Activated T-cell treated with anti-CD3 and anti-CD28 coated beads for 1 hour (primary cell): ENCODE results near the gene METTL5.
"Not testable (repeated sequence)": the region's sequence is repeated elsewhere in the genome, so short reads cannot be mapped to it uniquely, and the experiment has no call there.

Experiments used
- DNase-seq: peaks from one replicate; pipeline ENCODE4 v3.0.0-alpha.2; 2020; ENCODE audit warnings: low read depth

Gene METTL5

DNA sequence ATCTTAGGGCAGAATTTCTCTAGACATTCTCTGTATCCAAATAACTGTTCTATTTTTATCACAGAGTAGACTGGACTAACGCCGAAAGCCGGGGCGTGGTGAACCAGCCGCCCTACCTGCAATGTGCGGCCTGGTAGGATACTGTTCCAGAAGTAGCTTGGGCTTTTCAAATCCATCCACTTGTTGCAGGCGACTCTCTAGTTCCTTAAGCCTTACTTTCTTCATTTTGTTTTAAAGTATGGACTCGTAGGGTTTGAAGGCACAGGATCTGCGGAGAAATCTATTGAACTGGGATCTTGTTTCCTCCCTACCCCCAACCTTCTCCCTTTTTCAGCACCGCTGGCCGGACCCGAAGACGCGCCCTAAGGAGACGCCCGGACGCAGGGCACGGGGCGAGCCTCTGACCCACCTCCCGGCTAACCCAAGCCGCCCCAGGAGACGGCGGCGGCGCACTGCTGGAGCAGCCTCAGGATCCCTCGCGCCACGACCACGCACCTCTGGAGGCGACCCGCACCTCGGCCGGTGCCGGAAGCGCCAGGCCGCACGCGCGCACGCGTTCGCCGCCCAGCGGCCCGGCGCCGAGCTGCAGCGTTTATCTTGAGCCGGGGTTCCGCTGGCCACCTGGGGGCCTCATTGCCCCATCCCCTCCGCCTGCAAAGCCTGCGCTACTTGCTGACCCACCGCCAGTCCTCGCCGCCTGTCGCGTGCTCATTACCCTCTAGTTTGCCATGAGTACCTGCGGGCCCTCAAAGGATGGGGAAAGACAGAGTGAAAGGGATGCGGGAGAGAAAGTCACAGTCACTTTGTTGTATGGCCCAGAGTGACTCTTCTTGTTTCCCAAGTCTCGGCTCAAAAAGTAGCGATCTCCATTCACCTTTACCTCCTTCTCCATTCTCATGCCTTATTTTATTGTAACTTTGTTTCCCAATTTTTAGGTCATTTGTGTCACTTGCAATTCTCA, at the start of gene METTL5:
Gene METTL5, minus strand, starts transcription at position 533 of the 961 bp plus-strand sequence. Its CDS starts 308 bp downstream, at position 225.
- DNase-seq, result peak; percentile 69

DNA sequence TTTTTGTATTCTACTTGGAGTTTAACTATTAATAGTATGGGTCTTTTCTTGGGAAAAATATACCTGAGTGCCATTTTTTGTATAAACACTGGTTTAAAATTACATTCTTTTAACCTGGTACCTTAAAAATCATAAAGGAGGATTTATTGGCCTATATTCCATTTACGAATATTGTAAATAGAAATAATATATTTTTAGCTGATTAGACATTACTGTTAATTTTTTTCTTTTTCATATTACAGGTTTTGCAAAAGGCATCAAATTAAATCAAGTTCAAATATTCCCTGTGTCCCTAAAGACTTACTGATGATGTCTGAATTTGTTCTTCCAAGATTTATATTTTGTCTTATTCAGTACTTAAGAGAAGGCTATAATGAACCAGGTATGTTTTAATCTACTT, 47.3 kb upstream of the METTL5 start:
- no peak for DNase-seq

DNA sequence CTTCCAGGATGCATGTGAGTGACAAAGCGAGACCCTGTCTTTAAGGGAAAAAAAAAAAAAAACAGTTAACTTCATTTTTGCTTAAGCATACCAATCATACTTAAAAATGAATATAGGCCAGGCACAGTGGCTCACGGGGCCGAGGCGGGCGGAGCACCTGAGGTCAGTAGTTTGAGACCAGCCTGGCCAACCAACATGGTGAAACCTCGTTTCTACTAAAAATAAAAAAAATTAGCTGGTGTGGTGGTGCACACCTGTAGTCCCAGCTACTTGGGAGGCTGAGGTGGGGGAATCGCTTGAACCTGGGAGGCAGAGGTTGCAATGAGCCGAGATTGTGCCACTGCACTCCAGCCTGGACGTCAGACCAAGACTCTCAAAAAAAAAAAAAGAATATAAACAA, 46.7 kb upstream of the METTL5 start:
- DNase-seq, result not testable (repeated sequence)

DNA sequence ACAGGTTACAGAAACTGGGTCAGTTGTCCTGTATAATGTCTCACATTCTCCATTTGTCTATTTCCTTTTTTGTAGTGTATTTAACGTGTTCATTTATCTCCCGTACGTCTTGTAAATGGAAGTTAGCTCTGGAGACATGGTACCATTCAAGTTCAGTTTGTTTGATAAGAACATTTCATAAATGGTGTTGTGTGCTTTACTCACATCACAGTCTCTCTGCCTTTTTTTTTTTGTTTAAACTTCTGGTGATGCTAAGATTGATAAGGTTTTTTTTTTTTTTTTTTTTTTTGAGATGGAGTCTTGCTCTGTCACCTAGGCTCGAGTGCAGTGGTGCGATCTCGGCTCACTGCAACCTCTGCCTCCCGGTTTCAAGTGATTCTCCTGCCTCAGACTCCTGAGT, 44.2 kb upstream of the METTL5 start:
- DNase-seq, result no peak

DNA sequence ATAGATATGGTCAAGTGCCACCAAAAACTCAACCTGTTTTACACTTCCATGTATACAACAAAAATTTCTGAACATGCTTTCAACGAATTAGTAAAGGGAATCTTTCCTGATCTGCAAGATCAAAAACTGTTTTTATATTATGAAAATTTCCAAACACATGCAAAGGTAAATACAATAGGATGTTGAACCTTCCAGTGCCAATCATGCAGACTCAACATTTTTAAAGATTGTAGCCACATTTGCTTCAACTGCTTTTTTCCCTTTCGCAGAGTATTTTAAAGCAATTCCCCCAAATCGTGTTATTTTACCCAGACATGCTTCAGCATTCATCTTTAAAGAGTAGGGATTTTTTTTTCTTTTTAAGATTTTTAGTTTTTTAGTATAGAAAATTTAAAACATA, 42.9 kb upstream of the METTL5 start:
- DNase-seq, result no peak

DNA sequence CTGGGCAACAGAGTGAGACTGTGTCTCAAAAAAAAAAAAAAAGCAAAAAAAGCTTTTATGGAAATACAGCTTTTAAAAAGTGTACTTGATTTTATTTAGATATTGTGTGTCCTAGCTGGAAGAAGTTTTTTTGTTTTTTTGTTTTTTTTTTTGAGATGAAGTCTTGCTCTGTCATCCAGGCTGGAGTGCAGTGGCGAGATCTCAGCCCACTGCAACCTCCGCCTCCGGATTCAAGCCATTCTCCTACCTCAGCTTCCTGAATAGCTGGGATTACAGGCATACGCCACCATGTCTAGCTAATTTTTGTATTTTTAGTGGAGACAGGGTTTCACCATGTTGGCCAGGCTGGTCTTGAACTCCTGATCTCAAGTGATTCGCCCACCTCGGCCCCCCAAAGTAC, 41.5 kb upstream of the METTL5 start:
- not testable (repeated sequence) for DNase-seq

DNA sequence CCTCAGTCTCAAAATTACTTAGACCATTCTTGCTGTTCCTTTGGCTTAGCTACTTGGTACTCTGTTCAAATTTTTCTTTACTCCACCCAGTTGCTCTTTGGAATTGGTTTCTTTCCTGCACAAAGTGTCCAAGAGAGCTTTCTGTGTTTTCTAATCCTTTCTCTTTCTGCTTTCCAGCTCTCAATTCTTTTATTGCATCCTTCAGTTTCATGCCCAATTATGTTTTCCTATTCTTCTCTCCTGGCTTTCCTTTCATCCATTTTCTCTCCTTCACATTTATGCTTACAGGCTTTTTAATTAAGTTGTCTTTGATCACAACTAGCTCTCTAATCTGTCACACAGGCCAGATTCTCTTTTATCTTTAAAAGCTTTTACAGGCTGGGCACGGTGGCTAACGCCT, 40.8 kb upstream of the METTL5 start:
- DNase-seq, result no peak

DNA sequence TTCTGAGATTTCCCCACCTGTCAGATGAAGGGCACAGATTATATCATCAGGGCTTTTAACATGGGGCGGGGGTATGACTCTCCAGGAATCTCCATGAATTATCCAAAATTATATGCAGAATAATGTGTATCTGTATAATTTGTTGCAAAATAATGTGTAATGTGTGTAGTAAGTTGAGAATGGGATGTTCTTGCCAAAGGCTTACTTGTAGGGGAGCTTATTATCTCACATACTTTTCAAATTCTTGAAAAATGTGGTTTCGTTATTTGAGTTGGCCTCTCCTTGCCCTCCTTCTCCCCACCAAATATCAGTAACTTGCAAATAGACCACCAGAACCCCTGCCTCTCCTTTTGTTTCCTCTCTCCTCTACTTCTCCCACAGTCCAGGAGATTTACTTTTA, 38.1 kb upstream of the METTL5 start:
- DNase-seq, result no peak

DNA sequence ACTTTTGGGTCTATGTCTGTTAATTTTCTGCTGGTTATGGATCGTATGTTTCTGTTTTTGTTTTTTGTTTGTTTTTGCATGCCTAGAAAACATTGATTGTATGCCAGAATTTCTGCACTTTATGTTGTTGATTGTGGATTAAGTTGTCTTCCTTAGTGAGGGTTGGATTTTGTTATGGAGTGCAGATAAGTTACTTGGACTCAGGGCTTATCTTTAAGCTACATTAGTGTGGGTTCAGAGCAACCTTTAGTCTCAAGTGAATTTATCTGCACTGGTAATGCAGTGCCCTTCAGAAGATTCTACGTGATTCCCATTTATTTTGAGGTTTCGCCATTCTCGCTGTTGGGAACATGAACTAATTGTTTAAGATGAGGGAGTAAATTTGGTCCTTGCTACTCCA, 35.4 kb upstream of the METTL5 start:
- DNase-seq, result no peak

DNA sequence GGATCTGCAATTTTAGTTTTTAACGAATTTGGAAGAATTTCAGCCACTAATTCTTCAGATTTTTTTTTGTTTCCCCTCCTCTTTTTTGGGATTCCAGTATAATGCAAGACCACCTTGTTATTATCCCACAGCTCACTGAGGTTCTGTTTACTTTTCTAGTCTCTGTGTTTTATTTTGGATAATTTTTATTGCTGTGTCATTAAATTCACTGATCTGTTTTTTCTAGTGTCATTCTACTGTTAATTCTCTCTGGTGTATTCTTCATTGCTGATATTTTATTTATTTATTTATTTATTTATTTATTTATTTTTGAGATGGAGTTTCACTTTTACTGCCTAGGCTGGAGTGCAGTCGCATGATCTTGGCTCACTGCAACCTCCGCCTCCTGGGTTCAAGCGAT, 34.7 kb upstream of the METTL5 start:
- DNase-seq, result no peak

DNA sequence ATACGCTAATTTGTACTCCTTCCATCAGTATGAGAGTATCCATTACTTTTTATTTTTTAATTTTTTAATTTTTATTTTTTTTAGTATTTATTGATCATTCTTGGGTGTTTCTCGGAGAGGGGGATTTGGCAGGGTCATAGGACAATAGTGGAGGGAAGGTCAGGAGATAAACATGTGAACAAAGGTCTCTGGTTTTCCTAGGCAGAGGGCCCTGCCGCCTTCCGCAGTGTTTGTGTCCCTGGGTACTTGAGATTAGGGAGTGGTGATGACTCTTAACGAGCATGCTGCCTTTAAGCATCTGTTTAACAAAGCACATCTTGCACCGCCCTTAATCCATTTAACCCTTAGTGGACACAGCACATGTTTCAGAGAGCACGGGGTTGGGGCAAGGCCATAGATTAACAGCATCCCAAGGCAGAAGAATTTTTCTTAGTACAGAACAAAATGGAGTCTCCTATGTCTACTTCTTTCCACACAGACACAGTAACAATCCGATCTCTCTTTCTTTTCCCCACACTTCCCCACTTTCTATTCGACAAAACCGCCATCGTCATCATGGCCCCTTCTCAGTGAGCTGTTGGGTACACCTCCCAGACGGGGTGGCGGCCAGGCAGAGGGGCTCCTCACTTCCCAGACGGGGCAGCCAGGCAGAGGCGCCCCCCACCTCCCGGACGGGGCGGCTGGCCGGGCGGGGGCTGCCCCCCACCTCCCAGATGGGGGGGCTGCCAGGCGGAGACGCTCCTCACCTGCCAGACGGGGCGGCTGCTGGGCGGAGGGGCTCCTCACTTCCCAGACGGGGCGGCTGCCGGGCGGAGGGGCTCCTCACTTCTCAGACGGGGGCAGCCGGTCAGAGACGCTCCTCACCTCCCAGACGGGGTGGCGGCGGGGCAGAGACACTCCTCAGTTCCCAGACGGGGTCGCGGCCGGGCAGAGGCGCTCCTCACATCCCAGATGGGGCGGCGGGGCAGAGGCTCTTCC, 30.9 kb upstream of the METTL5 start:
- DNase-seq, result not testable (repeated sequence)

DNA sequence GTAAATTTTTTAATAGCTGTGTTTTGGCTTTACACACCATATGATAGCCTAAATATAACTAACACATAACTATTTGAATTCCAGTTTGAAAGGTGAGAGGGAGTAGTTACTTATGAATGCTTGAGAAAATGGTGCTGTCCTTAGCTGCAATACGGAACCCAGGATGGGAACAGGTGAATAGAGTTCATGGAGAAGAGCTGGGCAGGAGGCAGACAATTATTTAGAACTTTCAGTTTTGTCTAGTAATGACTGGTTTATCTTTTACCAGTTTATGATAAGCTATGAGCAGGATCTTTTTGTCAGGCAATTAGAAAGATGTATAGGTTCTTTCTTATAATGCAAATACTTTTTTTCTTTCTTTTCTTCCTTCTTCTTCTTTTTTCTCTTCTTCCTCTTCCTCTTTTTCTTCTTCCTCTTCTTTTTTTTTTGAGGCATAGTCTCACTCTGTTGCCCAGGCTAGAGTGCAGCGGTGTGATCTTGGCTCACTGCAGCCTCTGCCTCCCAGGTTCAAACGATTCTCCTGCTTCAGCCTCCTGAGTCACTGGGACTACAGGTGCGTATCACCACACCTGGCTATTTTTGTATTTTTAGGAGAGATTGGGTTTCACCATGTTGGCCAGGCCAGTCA, 28.4 kb upstream of the METTL5 start:
- DNase-seq, result no peak

DNA sequence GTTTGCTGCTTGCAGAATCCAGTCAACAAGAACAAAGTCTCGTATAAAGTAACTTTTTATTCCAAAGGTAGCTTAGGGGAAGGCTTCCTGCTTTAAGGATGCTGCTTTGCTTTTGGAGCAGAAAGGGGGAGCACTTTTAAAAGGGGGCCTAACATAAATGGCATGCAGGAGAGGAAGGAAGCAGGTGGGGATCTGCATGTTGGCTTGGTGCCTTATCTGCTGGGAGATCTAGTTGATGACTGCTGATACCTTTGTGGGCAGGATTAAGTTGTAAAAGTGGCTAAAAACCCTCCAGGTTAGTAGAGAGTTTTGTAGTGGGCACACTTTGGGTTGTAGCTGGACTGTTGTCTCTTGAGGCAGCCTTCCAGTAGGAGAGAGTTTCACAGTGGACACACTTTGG, 25.0 kb upstream of the METTL5 start:
- DNase-seq, result no peak

DNA sequence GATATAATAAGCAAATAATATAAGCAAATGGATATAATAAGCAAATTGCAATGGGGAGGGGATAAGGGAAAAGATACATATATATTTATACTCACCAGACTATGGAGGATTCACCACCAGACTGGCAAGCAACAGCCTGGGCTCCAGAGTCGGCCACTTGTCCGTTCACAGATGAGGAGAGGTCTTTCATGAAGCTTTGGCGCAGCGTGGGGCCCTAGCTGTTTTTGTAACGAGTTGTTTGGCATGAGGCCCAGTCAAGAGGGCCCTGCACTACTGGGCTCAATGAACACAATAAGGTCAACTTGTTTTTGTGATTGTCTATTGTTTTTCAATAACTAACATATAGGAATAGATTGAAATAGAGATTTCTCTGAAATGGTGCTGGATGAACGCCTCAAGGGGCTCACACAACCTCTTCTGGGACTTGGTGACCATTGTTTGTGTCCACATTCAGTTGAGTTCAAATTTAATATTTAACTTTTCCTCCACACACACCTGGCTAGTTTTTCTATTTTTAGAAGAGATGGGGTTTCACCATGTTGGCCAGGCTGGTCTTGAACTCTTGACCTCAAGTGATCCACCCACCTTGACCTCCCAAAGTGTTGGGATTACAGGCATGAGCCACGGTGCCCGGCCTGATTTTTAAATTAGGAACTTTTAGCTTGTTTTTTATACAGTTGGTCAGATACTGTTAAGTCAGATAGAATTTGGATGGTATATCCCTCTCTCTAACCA, 24.4 kb upstream of the METTL5 start:
- DNase-seq, result not testable (repeated sequence)

DNA sequence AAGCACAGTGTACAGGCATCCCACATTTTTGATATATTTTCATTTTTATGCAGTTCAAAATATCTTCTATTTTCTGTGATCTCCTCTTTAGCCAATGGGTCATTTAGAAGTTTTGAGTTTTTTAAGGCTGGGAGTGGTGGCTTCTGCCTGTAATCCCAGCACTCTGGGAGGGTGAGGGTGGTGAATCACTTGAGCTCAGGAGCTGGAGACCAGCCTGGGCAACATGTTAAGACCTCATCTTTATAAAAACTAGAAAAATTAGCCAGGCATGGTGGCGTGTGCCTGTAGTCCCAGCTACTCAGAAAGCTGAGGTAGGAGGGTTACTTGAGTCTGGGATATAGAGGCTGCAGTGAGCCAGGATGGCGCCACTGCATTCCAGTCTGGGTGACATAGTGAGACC, 20.3 kb upstream of the METTL5 start:
- DNase-seq, result no peak

DNA sequence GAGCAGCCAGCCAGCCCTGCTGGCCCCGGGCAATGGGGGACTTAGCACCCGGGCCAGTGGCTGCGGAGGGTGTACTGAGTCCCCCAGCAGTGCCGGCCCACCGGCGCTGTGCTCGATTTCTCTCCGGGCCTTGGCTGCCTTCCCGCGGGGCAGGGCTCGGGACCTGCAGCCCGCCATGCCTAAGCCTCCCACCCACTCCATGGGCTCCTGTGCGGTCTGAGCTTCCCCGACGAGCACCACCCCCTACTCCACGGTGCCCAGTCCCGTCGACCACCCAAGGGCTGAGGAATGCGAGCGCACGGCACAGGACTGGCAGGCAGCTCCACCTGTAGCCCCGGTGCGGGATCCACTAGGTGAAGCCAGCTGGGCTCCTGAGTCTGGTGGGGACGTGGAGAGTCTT, 16.9 kb upstream of the METTL5 start:
- not testable (repeated sequence) for DNase-seq

DNA sequence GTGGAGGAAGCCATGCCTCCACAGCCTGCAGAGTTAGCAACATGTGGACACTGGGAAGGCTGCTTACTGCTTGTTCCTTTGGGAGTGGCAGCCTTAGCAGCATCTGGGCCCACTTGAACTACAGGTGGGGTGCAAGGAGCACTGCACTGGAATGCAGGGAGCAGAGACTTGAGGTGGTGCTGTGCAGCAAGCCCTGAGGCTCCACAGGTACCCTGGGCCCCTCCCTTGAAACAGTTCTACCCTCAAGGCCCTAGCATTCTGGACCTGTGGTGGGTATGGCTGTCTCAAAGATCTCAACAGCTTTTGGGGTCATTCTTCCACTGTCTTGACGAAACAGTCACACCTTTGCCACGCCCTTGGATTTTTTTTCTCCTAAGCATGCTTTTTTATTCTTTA, 16.0 kb upstream of the METTL5 start:
- no peak for DNase-seq

DNA sequence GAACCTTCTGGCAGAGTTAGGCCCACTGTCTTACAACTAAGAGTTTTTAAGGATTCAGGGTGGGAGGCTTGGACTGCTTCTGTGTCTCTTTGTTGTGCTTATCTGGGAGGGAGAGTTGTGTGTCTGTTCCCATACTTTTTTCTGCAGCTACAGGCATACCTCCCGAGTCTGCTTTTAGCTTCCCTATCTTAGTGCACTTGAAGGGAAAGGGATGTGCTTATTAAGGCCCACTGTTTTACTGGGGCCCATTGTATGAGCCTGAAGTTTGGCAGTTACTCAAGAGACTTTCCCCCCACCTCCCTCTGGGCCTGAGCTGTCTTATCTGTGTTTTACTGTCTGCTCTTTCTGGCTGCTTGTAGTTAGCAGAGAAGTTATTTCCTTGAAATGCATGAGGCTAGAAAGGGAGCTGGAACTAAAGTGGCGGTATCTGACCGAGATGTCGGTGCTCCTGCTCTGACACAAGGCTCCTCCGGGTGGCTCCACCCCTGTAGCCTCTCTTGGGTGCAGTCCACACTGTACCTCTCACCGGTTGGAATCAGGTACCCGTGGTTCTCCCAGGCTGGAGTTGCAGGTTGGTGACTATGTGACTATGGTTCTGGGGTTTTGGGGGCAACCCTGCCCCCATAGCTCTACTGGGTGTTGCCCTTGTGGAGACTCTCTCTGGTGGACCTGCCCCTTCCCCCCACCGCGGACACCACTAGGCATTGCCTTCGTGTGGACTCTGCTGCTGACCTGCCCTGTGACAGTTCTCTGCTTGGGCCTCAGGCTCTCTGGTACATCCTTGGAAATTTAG, 15.4 kb upstream of the METTL5 start:
- no peak for DNase-seq

DNA sequence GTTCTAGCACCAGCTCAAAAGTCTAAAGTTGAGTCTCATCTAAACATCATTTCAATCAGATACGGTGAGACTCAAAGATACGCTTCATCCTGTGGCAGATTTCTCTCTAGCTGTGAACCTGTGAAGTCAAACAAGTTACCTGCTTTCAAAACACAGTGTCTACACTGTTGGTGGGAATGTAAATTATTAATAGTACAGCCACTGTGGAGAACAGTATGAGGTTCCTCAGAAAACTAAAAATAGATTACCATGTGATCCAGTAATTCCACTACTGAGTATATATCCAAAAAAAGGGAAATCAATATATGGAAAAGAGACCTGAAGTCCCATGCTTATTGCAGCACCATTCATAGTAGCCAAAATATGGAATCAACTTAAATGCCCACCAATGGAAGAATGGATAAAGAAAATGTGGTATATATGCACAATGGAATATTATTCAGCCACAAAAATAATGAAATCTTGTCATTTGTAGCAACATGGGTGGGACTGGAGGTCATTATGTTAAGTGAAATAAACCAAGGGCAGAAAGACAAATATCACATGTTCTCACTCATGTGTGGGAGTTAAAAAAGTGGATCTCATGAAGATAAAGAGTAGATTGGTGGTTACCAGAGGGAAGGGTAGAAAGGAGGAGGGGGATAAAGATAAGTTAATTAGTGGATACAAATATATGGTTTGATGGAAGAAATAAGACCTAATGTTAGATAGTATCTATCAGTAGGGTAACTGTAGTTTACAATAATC, 14.2 kb upstream of the METTL5 start:
- no peak for DNase-seq

DNA sequence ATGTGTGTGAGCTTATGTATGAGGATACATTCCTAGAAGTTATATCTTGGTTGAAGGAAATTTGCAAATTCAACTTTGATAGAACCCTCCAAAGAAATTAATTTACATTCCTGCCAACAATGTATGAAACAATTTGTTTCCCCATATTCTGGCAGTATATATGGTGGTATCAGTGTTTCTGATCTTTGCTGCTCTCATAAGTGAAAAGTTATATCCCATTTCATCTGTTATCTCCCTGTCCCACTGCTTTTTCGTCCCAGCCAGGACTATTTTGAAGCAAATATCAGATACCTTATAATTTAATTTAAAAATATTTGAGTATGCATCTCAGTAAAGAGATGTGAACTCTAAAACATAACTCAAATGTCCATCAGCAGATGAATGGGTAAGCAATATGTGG, 9.7 kb upstream of the METTL5 start:
- no peak for DNase-seq
